ENCODE measurements around the gene INIP. TPM values are rescaled to one million over a fixed set of nuclear protein-coding genes. Genes with fewer than 3 reads are reported as not detected.
A peak's percentile ranks its signal among the peaks of the same experiment; 100 is the strongest.
"Not testable (repeated sequence)": the region's sequence is repeated elsewhere in the genome, so short reads cannot be mapped to it uniquely, and the experiment has no call there.

INIP gene
- total RNA-seq, 2 donors from 2014 or later = 34.7 to 43.5 TPM

- not testable (repeated sequence) for ATAC-seq (replicated peaks in 1 of 2); H3K36me3 Mint-ChIP-seq (ENCODE audit: insufficient read depth in 2 of 2); H3K27ac Mint-ChIP-seq; H3K27me3 Mint-ChIP-seq (ENCODE audit: low read depth); DNase-seq; H3K9me3 Mint-ChIP-seq; H3K4me3 Mint-ChIP-seq
- H3K4me1 Mint-ChIP-seq (ENCODE audit: low read depth) = peaks cover 13% of the 10 kb centered on the region
Measured at GRCh38 chr9:112722749-112723148, 4.8 kb upstream of the INIP start.

GRCh38 chr9:112720113-112720780 lies 2.3 kb upstream of the INIP start:
- no peak for ATAC-seq (replicated peaks in 1 of 2)
- H3K27ac Mint-ChIP-seq = no peak overlapping the region
- H3K4me3 Mint-ChIP-seq = no peak overlapping the region
- H3K9me3 Mint-ChIP-seq = no peaks in the 10 kb centered on the region
- peaks cover 0 to 2% of the 10 kb centered on the region in 2 donors for H3K36me3 Mint-ChIP-seq (ENCODE audit: insufficient read depth in 2 of 2)
- H3K27me3 Mint-ChIP-seq (ENCODE audit: low read depth) = no peaks in the 10 kb centered on the region
- peaks cover 22% of the 10 kb centered on the region for H3K4me1 Mint-ChIP-seq (ENCODE audit: low read depth)
- DNase-seq = no peak

- H3K36me3 Mint-ChIP-seq (ENCODE audit: insufficient read depth in 2 of 2) = peaks cover 0 to 2% of the 10 kb centered on the region in 2 donors
- peak overlapping the region in 1 of 2 donors; percentile 77 for H3K4me3 Mint-ChIP-seq
- H3K9me3 Mint-ChIP-seq = no peaks in the 10 kb centered on the region
- H3K27ac Mint-ChIP-seq = no peak overlapping the region
- ATAC-seq (replicated peaks in 1 of 2) (no peak), DNase-seq (no peak)
- peaks cover 22% of the 10 kb centered on the region for H3K4me1 Mint-ChIP-seq (ENCODE audit: low read depth)
- H3K27me3 Mint-ChIP-seq (ENCODE audit: low read depth) = no peaks in the 10 kb centered on the region
Measured at GRCh38 chr9:112719696-112720095, 1.8 kb upstream of the INIP start.

GRCh38 chr9:112719241-112719691 lies 1.3 kb upstream of the INIP start:
- Mint-ChIP-seq H3K4me3 (peak overlapping the region; percentile 56 to 77), H3K36me3 (ENCODE audit: insufficient read depth in 2 of 2) (peaks cover 0 to 2% of the 10 kb centered on the region in 2 donors), H3K27ac (peak overlapping the region; percentile 93), H3K27me3 (ENCODE audit: low read depth) (no peaks in the 10 kb centered on the region), H3K4me1 (ENCODE audit: low read depth) (peaks cover 24% of the 10 kb centered on the region), H3K9me3 (no peaks in the 10 kb centered on the region)
- DNase-seq (no peak), ATAC-seq (replicated peaks in 1 of 2) (no peak)

GRCh38 chr9:112712678-112713077 lies 5.2 kb downstream of the INIP start:
- H3K36me3 Mint-ChIP-seq (ENCODE audit: insufficient read depth in 2 of 2) = peaks cover 9 to 15% of the 10 kb centered on the region in 2 donors

GRCh38 chr9:112711050-112711689 lies 6.7 kb downstream of the INIP start:
- Mint-ChIP-seq H3K36me3 (ENCODE audit: insufficient read depth in 2 of 2) (peaks cover 9 to 15% of the 10 kb centered on the region in 2 donors), H3K27ac (no peak overlapping the region), H3K27me3 (ENCODE audit: low read depth) (no peaks in the 10 kb centered on the region), H3K4me3 (no peak overlapping the region), H3K9me3 (no peaks in the 10 kb centered on the region), H3K4me1 (ENCODE audit: low read depth) (peaks cover 38% of the 10 kb centered on the region)
- DNase-seq (no peak), ATAC-seq (replicated peaks in 1 of 2) (no peak)

More at GRCh38 chr9:112712678-112713077, 5.2 kb downstream of the INIP start:
- no peaks in the 10 kb centered on the region for H3K9me3 Mint-ChIP-seq
- no peaks in the 10 kb centered on the region for H3K27me3 Mint-ChIP-seq (ENCODE audit: low read depth)
- no peak overlapping the region for H3K4me3 Mint-ChIP-seq
- H3K27ac Mint-ChIP-seq = no peak overlapping the region
- ATAC-seq (replicated peaks in 1 of 2) = no peak
- DNase-seq = no peak
- peaks cover 37% of the 10 kb centered on the region for H3K4me1 Mint-ChIP-seq (ENCODE audit: low read depth)

- H3K36me3 Mint-ChIP-seq (ENCODE audit: insufficient read depth in 2 of 2) = peaks cover 2 to 7% of the 10 kb centered on the region in 2 donors
- DNase-seq (no peak), ATAC-seq (replicated peaks in 1 of 2) (no peak)
- H3K27me3 Mint-ChIP-seq (ENCODE audit: low read depth) = no peaks in the 10 kb centered on the region
- H3K4me1 Mint-ChIP-seq (ENCODE audit: low read depth) = peaks cover 24% of the 10 kb centered on the region
- no peak overlapping the region for H3K4me3 Mint-ChIP-seq
- no peak overlapping the region for H3K27ac Mint-ChIP-seq
- no peaks in the 10 kb centered on the region for H3K9me3 Mint-ChIP-seq
Measured at GRCh38 chr9:112705768-112706427, 12.0 kb downstream of the INIP start.

GRCh38 chr9:112703304-112703703 lies 14.6 kb downstream of the INIP start:
- Mint-ChIP-seq H3K27ac (no peak overlapping the region), H3K36me3 (ENCODE audit: insufficient read depth in 2 of 2) (peaks cover 0 to 6% of the 10 kb centered on the region in 2 donors), H3K27me3 (ENCODE audit: low read depth) (no peaks in the 10 kb centered on the region), H3K4me1 (ENCODE audit: low read depth) (peaks cover 27% of the 10 kb centered on the region), H3K4me3 (no peak overlapping the region), H3K9me3 (no peaks in the 10 kb centered on the region)
- no peak for DNase-seq
- ATAC-seq (replicated peaks in 1 of 2) = no peak

- Mint-ChIP-seq H3K4me1 (ENCODE audit: low read depth) (peaks cover 24% of the 10 kb centered on the region), H3K27ac (no peak overlapping the region), H3K27me3 (ENCODE audit: low read depth) (no peaks in the 10 kb centered on the region), H3K9me3 (no peaks in the 10 kb centered on the region), H3K4me3 (no peak overlapping the region), H3K36me3 (ENCODE audit: insufficient read depth in 2 of 2) (peaks cover 0 to 12% of the 10 kb centered on the region in 2 donors)
- ATAC-seq (replicated peaks in 1 of 2) (no peak), DNase-seq (no peak)
Measured at GRCh38 chr9:112700085-112700484, 17.8 kb downstream of the INIP start.

GRCh38 chr9:112699230-112699629 lies 18.7 kb downstream of the INIP start:
- H3K27ac Mint-ChIP-seq = no peak overlapping the region
- H3K36me3 Mint-ChIP-seq (ENCODE audit: insufficient read depth in 2 of 2) = peaks cover 0 to 12% of the 10 kb centered on the region in 2 donors
- H3K9me3 Mint-ChIP-seq = no peaks in the 10 kb centered on the region
- peaks cover 24% of the 10 kb centered on the region for H3K4me1 Mint-ChIP-seq (ENCODE audit: low read depth)
- no peak overlapping the region for H3K4me3 Mint-ChIP-seq
- H3K27me3 Mint-ChIP-seq (ENCODE audit: low read depth) = no peaks in the 10 kb centered on the region
- ATAC-seq (replicated peaks in 1 of 2) (no peak), DNase-seq (no peak)

GRCh38 chr9:112696461-112696860 lies 21.5 kb downstream of the INIP start:
- no peaks in the 10 kb centered on the region for H3K9me3 Mint-ChIP-seq
- no peak overlapping the region for H3K27ac Mint-ChIP-seq
- ATAC-seq (replicated peaks in 1 of 2) = no peak
- peaks cover 0 to 21% of the 10 kb centered on the region in 2 donors for H3K36me3 Mint-ChIP-seq (ENCODE audit: insufficient read depth in 2 of 2)
- H3K4me3 Mint-ChIP-seq = no peak overlapping the region
- no peak for DNase-seq
- no peaks in the 10 kb centered on the region for H3K27me3 Mint-ChIP-seq (ENCODE audit: low read depth)
- H3K4me1 Mint-ChIP-seq (ENCODE audit: low read depth) = peaks cover 24% of the 10 kb centered on the region

GRCh38 chr9:112694706-112695555 lies 23.0 kb downstream of the INIP start:
- DNase-seq (no peak), ATAC-seq (replicated peaks in 1 of 2) (no peak)
- Mint-ChIP-seq H3K27me3 (ENCODE audit: low read depth) (no peaks in the 10 kb centered on the region), H3K9me3 (no peaks in the 10 kb centered on the region), H3K4me3 (no peak overlapping the region), H3K36me3 (ENCODE audit: insufficient read depth in 2 of 2) (peaks cover 0 to 26% of the 10 kb centered on the region in 2 donors), H3K4me1 (ENCODE audit: low read depth) (peaks cover 24% of the 10 kb centered on the region), H3K27ac (peak overlapping the region; percentile 39)

Data from activated T-cell treated with anti-CD3 and anti-CD28 coated beads, Interleukin-2, amount 50 U/mL, for 72 hours (primary cell).